NCI-H1092 treated with DMSO at 0.1 percent for 48 hours (cell line): ENCODE data around the gene RUSF1.
"Not testable (repeated sequence)": the region's sequence is repeated elsewhere in the genome, so short reads cannot be mapped to it uniquely, and the experiment has no call there.

Experiments used
- DNase-seq: peaks from one replicate; lab custom pipeline; 2025; lab: John Stamatoyannopoulos, UW

RUSF1 gene

DNA sequence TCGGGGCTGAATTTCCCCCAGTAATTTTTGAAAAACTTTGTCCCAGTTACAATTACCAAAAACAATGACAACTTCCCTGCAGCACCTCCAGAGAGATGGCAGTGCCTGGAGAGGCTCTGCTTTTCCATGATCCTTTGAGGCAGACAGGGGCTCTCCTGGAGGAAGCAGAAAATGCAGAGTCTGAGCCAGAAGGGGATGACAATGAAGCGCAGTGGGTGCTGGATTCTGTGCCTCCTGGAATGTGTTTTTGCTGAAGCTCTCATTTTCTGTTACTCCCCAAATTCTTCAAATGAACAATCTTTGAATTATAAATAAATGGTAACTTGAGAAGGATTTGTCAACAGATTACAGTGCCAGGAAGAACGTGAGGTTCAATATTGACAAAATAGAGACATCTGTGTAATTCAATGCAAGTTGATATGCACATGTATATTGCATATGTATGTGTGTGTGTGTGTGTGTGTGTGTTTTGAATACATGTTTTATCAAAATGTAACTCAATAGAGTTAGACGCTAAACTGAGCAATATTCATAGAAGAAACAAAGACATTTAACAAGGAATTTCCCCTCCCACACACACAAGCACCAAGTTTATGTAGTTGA is 9.7 kb upstream of the RUSF1 start:
- no peak for DNase-seq

DNA sequence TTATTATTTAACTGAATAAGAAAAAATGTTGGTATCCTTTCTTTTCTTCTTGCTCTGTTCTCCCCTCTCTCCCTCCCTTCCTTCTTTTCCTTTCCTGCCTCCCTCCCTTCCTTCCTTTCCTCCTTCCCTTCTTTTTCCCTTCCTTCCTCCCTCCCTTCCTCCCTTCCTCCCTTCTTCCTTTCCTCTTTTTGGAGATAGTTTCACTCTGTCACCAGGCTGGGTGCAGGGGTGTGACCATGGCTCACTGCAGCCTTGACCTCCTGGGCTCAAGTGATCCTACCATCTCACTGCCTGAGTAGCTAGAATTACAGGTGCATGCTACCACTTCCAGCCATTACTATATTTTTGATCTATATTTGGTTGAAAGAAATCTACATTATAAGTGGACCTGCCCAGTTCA is 5.7 kb upstream of the RUSF1 start:
- DNase-seq = no peak

DNA sequence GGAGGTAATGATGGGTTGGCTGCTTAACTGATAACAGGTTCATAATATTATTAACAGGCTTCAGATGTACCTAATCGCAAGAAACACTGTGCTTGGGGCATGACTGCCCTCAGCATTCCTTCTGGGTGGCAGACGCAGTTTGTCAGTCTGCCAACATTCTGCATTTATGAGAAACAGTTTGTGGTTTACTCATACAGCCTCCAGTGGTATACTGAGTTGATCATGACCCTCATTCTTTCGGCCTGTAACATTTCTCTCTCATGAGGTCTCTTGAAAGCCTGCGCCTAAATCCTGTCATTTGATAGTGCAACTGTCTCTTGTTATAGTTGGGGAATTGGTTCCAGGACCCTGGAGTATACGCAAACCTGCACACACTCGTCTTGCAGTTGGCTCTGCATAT is 4.9 kb upstream of the RUSF1 start:
- DNase-seq = no peak

DNA sequence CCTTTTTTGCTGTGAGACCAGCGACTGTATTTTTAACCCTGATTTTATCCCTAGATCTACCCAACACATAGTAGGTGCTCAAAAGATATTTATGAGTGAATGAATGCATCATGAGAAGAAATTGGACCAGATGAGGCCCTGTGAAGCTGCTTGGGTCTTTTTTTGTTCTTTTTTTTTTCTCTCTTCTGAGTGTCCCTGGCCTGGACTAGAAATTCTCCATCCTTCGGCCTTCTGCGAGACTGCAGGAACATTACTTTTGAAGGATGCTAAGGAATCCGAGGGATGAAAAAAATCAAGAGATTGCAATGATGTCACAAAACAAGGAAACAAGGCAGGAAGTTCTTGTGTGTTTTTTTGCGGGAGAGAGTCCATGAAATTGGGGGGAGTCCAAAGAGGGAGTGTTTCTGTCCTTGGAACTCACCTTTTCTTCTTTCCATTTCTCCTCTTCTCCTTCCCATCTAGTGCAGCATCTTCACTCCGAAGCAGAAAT is 560 bp upstream of the RUSF1 start:
- peak; percentile 35 for DNase-seq

DNA sequence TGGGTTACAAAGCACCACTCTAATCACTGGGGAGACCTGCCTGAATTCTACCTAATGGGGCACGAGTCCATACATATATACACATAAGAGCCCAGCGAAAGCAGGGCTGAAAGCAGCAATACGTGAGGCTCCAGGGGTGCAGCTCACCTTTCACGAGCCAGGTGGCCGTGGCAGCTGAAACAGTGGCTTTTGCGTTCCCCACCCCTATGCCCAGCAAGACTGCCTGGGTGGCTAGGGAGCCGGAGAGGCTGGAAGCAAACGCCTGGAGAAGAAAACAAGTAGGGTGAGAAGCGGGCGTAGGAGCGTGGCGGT is 618 bp downstream of the RUSF1 start:
- DNase-seq = no peak

DNA sequence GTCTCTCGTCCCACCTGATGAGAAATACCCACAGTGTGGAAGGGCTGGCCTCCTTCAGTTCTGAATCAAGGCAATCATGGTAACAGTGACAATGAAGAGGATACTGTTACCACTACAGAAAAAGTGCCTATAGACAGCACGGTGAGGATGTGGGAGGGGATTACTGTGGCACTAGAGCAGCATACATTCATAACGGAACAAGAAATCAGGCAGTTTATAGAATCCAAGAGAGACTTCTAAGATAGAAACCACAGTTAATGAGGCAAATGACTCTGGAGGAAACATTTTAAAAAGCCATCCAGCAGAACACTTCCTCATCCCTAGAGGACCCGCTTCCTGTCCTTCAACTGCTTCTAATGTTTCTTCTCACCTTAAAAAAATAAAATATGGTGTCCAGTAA is 2.7 kb downstream of the RUSF1 start:
- no peak for DNase-seq

DNA sequence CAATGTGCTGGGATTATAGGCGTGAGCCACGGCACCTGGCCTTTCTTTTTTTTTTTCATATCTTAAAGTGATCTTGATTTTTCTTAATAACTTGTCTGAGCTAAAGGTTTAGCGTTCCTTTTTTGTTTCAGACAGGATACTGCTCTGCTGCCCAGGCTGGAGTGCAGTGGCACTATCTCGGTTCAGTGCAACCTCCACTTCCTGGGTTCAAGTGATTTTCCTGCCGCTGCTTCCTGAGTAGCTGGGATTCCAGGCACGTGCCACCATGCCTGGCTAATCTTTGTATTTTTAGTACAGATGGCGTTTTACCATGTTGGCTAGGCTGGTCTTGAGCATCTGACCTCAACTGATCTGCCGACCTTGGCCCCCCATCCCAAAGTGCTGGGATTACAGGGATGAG is 4.0 kb downstream of the RUSF1 start:
- DNase-seq = no peak

DNA sequence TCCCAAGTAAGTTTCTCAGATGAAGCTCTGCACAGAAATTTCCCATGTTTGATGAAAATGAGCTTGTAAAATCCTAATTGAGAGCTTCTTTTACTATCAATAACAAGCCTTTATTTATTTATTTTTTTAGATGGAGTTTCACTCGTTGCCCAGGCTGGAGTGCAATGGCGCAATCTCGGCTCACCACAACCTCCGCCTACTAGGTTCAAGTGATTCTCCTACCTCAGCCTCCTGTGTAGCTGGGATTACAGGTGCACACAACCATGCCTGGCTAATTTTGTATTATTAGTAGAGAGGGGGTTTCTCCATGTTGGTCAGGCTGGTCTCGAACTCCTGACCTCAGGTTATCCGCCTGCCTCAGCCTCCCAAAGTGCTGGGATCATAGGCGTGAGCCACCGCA is 4.6 kb downstream of the RUSF1 start:
- DNase-seq = not testable (repeated sequence)

DNA sequence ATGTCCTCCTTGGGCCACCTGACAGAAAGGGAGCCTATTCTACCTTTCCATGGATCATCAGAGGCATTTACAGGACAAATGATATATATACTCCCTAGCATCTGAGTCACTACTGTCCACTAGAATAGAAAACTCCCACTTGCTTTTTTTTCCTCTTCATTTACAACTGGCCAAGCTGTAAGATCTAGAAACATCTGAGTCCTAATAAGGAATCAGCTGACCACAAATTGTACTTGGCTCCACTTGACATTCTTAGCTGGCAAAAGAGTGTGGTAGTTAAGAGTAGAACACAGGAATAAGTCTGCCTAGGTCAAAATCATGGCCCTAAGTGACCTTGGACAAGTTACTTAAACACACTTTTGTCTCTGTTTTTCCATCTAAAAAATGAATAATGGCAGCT is 5.2 kb downstream of the RUSF1 start:
- DNase-seq = no peak

DNA sequence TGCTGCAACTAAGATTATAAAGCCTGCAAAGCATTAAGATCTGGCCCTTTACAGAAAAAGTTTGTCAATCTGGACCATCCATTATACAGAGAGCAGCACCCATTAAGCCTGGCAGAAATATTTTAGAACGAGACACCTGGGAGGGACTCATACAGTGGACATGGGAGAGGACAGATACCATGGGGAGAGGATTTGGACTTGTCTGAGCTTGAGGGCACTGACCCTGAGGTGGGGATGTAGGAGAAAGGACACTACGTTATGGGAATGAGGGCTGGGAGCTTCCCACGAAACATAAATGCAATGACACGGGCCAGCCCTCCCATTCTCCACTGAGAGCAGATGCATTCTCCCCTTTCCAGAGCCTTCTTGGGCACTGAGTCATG is 6.2 kb downstream of the RUSF1 start:
- DNase-seq = no peak

DNA sequence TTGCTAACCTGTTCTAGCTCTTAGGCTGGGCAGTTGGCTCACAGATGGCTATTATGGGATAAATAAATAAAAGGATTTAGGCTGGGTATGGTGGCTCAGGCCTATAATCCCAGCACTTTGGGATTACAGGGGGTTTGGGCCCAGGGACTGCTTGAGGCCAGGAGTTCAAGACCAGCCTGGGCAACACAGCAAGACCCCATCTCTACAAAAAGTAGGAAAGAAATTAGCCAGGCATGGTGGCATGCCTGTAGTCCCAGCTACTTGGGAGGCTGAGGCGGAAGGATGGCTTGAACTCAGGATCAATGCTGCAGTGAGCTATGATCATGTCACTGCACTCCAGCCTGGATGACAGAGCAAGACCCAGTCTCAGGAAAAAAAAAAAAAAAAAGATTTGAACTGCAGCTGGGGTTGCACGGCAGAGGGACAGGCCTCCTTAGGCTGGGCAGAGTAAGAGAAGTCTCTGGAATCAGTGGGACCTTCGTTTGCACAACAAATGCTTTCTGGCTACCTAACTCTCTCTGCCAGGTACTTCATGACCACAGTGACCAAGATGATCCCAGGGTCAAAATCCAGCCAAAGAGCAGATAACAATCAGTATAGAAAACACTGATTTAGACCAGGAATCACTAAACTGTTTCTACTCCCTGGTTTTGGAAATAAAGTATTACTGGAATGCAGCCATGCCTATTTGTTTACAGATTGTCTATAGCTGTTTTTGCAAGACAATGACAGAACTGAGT is 6.8 kb downstream of the RUSF1 start:
- no peak for DNase-seq

DNA sequence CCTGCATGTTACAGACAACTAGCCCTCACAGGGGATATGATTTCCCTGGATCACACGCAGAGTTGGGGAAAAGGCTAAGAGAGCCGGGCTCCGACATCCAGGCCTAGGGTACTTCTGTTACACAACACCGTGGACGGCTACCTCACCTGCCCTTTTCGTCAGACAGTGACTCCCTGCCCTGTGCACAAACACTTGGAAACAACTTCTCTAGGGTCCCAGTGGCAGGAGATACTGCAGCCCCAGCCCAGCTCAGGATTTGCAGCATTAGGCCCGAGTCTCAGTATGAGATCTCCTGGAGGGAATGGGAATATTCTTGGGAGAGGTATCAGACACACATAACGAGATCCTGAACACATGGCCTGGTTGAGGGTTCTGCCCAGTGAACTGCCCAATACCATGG is 8.3 kb downstream of the RUSF1 start:
- no peak for DNase-seq

DNA sequence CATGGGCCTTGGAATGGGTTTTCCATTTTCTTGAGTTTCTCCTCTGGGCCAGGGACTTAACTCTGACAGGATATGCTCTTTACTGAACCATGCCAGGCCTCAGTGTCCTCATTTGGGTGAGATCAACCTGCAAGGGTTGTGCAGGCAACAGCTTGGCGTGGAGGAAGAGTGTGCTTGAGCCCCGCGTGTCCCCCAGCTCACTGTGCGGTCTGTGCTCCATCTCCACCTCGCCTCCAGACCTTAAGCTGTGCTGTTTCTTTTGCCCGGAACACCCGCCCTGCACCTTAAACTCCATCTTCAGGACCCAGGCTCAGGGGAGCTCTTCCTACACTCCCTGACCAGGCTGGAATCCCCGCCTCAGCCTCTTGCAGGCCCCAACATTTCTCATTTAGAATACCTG is 9.7 kb downstream of the RUSF1 start:
- DNase-seq = no peak

DNA sequence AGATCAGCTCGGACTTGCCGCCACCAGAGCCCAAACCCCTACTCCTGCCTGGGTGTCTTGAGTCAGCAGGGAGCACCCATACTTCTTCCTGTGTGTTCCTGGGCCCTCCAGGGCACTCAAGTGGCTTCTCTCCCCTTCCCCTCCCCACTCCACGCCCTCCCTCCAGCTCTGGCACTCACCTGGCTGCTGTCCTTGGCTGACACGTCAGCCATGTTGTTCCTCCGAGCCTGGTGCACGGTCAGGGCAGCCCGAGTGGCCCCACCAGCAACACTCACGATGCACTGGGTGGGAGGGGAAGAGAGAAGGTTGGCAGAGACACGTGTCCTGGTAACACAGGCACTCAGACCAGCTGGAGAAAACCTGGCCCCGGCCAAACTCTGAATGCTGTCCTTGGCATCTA is 11.5 kb downstream of the RUSF1 start:
- no peak for DNase-seq

DNA sequence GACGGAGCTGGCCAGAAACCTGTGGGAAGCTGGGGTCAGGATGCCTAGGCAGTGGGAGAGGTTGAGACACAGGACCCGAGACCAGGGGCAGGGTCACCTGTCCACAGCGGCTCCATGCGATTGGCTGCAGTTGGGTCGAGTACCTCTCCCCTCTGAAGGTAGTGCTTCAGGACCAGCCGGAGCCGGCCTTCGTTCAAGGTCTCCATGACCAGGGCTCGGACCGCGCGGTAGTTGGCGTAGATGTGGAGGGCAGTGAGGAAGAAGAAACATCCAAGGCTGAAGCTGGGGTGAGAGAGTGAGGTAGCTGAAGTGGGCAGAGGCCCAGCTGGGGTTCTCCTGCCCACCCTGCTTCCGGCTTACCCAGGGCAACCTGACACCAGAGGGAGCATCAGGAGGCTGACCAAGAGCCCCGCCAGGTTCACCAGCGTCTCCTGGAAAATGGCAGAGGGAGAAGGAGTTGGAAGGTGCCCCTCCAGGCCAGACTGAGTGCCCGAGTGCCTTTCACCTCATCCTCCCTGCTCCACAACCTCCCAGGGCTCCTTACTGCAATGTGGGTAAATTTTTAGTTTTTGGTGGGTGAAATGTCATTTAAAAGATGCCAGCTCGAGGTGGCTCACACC is 14.6 kb downstream of the RUSF1 start:
- DNase-seq = no peak

DNA sequence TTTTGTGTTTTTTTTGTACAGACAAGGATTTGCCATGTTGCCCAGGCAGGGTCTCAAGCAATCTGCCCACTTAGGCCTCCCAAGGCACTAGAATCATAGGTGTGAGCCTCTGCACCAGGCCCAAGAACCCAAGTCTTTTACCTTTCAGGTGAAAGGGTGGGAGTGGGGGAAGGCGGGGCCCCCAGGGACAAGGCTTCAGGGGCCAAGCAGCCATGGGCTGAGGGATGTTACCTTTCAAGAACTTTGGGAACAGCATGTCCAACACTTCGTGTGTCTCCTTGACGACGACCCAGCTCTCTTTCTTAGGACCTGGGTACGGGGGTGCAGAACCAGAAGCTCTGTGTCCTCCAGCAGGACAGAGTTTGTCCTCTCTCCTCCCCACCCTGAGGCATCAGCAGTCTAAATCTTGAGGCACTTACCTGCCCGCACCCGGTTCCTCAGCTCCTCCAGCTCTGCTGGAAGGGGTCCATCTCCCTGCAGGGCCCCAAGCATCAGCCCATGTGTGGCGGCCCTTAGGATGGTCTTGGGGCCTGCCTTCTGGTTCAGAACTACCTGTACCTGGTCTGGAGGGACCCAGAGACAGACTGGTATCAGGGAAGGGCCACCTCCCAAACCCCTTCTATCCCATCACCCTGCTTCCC is 16.3 kb downstream of the RUSF1 start:
- DNase-seq = no peak

DNA sequence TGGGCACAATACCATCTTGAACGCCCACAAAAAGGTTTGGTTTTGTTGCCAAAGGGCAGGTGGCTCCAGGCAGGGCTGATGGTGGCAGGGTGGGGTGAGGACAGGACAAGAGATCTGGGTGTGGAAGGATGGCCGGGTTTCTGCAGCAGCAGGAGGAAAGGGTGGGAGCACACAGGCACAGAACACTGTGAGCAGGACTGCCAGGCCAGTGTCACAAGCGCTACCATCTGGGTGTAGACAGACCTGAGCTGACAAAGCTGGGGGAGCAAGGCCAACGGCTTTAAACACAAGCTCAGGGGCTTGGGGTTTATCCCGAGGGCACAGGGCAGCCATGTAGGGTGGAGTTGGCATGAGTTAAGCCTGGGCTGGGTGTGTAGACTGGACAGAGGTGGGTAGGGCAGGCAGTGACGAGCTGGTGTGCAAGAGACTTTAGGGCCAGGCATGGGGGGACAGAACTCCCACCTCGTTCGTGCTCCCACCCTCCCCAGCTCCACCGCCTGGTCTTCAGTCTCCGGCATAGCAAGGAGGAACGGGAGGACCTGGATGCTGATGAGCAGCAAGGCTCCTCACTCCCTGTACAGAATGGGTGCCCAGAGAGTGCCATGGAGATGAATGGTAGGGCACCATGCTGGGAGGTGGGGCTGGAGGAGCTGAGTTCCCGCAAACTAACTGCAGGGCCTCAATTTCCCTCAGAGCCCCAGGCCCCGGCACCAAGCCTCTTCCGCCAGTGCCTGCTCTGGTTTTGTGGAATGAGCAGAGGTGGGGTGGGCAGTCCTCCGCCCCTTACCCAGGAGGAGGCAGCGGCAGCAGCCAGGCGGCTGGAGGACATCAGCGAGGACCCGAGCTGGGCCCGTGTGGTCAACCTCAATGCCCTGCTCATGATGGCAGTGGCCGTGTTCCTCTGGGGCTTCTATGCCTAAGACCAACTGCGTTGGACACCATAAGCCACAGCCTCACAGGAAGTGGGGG is 18.3 kb downstream of the RUSF1 start:
- no peak for DNase-seq

DNA sequence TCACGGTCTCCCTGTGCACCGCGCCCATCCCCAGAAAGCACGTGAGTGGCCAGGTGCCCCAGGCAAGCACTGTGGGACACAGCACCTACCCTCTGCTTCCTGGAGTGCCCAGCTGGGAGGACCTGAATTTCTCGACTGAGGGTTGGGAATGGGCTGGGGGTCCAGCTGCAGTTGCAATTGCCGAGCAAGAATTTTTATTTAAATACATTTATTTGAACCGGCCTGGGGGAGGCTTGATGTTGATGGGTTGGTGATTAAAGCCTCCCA is 19.0 kb downstream of the RUSF1 start:
- no peak for DNase-seq

DNA sequence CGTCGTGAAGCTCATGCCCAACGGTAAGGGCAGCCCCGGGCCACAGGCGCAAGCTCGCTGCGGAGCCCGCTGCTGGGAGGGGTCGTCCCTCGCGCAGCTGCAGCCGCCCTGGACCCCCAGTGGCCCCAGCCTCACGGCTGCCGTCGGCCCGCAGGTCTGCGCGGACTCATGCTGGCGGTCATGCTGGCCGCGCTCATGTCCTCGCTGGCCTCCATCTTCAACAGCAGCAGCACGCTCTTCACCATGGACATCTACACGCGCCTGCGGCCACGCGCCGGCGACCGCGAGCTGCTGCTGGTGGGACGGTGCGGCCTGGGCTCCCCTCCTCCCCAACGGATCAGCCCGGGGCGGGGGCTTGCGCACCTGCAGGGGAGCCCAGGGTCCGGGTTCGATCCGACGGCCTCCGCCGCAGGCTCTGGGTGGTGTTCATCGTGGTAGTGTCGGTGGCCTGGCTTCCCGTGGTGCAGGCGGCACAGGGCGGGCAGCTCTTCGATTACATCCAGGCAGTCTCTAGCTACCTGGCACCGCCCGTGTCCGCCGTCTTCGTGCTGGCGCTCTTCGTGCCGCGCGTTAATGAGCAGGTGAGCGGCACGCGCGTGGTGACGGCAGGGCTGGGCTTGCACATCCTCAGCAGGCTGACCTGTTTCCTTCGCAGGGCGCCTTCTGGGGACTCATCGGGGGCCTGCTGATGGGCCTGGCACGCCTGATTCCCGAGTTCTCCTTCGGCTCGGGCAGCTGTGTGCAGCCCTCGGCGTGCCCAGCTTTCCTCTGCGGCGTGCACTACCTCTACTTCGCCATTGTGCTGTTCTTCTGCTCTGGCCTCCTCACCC is 19.5 kb downstream of the RUSF1 start:
- DNase-seq = no peak

DNA sequence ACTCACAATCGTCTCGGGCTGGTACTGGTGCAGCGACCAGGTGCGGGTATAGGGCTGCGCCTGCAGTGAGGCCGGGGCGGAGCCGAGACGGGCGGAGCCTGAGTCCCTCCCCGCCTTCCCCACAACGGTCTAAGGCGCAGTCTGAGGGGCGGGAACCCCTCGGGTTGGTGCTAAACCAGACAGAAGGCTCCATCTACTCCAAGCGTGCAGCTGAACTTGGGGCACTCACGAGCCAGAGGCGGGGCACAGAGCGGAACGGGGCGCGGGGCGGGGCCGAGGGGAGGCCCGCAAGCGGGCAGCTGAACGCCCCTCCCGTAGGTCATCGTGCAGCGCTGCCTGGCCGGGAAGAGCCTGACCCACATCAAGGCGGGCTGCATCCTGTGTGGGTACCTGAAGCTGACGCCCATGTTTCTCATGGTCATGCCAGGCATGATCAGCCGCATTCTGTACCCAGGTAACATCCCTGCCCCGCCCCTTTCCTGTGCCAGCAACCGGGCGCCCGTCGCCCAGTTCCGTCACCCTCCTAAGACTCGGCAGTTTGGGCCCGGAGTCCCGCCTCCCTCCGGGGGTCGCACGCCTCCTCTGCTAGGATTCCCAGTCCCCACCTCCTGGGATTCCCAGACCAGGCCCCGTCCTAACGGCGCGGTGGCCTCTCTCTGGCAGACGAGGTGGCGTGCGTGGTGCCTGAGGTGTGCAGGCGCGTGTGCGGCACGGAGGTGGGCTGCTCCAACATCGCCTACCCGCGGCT is 20.3 kb downstream of the RUSF1 start:
- peak; percentile 34 for DNase-seq
